HG02973 (cell line): ENCODE measurements around the gene RASSF10.

Experiments used
- ATAC-seq: cut with Tn5 transposase; IDR thresholded peaks from one replicate; pipeline ENCODE4 v1.9.1; 2021; ENCODE audit warnings: moderate library complexity; ENCODE audit not compliant: unreplicated experiment

RASSF10 gene

DNA sequence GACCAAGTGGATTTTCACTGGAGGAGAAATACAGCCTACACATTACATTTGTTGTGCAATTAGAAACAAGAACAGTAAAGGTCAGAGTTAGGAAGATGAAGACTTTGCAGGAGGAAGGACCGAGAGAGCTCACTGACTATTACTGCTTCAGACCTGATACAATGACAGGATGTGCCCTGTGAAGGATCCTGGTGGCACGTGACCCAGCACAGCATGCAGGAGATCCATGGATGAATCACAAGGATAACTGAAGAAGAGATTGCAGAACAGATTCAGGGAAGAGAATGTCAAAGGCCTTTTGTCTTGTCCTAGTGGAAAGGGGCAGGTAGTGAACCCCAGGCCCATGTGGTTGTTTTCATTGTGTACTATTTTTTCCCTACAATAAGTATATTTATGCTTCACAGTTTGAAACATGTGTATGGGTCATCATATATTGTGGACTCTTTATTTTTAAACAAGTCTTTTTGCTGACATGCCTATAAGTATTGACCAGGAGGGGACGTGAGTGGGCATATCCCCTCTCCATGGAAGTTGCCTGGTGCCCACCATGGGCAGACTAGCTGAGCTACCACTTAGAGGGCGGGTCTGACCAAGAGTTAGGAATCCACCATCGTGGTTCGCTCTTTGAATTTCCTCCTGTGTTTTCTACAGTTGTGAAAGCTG is 44.3 kb downstream of the RASSF10 start:
- no peak for ATAC-seq

GRCh38 chr11:13054278-13054677 is 45.2 kb downstream of the RASSF10 start:
- ATAC-seq: no peak

DNA sequence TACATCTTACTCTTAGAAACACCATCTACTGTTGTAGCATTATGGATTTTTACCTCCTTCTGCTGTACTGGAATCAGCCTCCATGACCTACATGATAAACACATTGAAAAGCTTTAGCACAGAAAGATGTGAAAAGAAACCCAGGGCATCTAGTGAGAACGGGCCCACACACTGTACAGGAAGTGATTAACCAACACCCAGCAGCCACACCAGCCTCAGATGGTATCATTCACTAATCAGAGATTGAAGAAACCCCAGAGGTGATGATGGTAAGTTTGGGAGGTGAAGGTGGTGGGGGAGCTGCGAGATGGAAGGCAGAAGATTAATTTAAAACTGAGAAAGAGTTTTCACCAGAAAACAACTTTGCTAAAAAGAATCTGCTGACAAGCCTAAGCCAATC is 46.1 kb downstream of the RASSF10 start:
- ATAC-seq: no peak

DNA sequence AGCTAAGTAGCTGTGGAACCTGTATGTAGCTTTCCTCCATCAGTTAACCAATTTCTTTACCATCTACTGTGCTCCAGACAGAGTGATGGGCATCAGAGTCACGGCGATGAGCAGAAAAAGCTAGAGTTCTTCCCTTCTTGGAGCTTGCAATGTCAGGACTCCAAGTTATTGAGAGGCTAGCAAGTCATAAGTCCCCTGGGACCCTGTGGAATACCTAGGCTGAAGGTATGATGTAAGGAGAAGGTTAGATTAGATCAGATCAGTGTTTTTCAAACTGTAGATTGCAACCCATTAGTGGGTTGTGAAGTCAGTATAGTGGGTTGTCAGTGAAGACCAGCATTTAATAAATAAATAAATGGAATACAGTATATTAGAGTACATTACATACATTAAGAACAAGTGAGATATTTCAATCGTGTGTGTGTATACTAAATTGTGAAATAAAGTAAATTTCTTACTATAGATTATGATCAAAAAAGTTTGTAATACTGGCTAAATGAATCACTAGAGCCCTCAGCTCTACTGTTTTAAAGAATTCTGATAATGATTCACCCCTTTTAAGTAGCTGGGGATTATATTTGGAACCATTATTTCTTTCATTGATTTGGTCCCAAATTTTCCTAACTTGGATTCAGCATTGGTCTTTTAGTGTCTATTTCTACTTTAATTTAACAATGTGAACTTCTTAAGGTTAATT is 52.3 kb downstream of the RASSF10 start:
- ATAC-seq: no peak
